NOMO-1 treated with dmso at 0.1 percent for 144 hours (cell line): ENCODE results near the gene PCSK5.
"Not testable (repeated sequence)": the region's sequence is repeated elsewhere in the genome, so short reads cannot be mapped to it uniquely, and the experiment has no call there.

Experiments used
- DNase-seq: peaks from one replicate; lab custom pipeline; 2025; ENCODE audit not compliant: unreplicated experiment; lab: John Stamatoyannopoulos, UW

The PCSK5 gene

GRCh38 chr9:76296561-76297310, 406.3 kb downstream of the PCSK5 start:
- DNase-seq = no peak

- DNase-seq = peak; percentile 41
Measured at GRCh38 chr9:76297721-76298239, 407.3 kb downstream of the PCSK5 start.

GRCh38 chr9:76298521-76299144, 408.2 kb downstream of the PCSK5 start:
- no peak for DNase-seq

GRCh38 chr9:76302543-76302942, 412.1 kb downstream of the PCSK5 start:
- DNase-seq = no peak

GRCh38 chr9:76302947-76303550, 412.6 kb downstream of the PCSK5 start:
- peak; percentile 1 for DNase-seq

- not testable (repeated sequence) for DNase-seq
Measured at GRCh38 chr9:76307047-76307446, 416.6 kb downstream of the PCSK5 start.

GRCh38 chr9:76310577-76310976, 420.1 kb downstream of the PCSK5 start:
- no peak for DNase-seq

- no peak for DNase-seq
Measured at GRCh38 chr9:76310991-76311390, 420.5 kb downstream of the PCSK5 start.

- DNase-seq = no peak
Measured at GRCh38 chr9:76311537-76311936, 421.1 kb downstream of the PCSK5 start.

- no peak for DNase-seq
Measured at GRCh38 chr9:76313771-76314170, 423.3 kb downstream of the PCSK5 start.

- DNase-seq = no peak
Measured at GRCh38 chr9:76314321-76314720, 423.8 kb downstream of the PCSK5 start.

- no peak for DNase-seq
Measured at GRCh38 chr9:76316069-76316468, 425.6 kb downstream of the PCSK5 start.

- DNase-seq = not testable (repeated sequence)
Measured at GRCh38 chr9:76319466-76319865, 429.0 kb downstream of the PCSK5 start.

GRCh38 chr9:76321195-76321828, 430.8 kb downstream of the PCSK5 start:
- DNase-seq = no peak

GRCh38 chr9:76322810-76323209, 432.3 kb downstream of the PCSK5 start:
- DNase-seq = no peak

- DNase-seq = no peak
Measured at GRCh38 chr9:76323490-76323889, 433.0 kb downstream of the PCSK5 start.

- not testable (repeated sequence) for DNase-seq
Measured at GRCh38 chr9:76324030-76324429, 433.6 kb downstream of the PCSK5 start.

- DNase-seq = no peak
Measured at GRCh38 chr9:76330034-76330433, 439.6 kb downstream of the PCSK5 start.

- DNase-seq = no peak
Measured at GRCh38 chr9:76333388-76333787, 442.9 kb downstream of the PCSK5 start.

- DNase-seq = no peak
Measured at GRCh38 chr9:76333964-76334363, 443.5 kb downstream of the PCSK5 start.

- DNase-seq = no peak
Measured at GRCh38 chr9:76336027-76336426, 445.6 kb downstream of the PCSK5 start.

- no peak for DNase-seq
Measured at GRCh38 chr9:76338418-76338817, 447.9 kb downstream of the PCSK5 start.
